22Rv1 (cell line): ENCODE data around the gene KRTAP20-2.

Source experiments
- H3K27ac ChIP-seq: fragments of 450-650 bp; 2 replicates; pipeline ENCODE4 v1.5.1; 2017
- ZFX ChIP-seq: fragments of 450-650 bp; IDR thresholded peaks from 2 replicates; pipeline ENCODE4 v1.6.1; 2017; ENCODE audit warnings: antibody characterized with exemption, borderline replicate concordance
- TF ChIP-seq, protein P1 (sequence below): fragments of 450-650 bp; IDR thresholded peaks from 2 replicates; pipeline ENCODE4 v1.5.1; 2017; ENCODE audit warnings: mild to moderate bottlenecking

The KRTAP20-2 gene

DNA sequence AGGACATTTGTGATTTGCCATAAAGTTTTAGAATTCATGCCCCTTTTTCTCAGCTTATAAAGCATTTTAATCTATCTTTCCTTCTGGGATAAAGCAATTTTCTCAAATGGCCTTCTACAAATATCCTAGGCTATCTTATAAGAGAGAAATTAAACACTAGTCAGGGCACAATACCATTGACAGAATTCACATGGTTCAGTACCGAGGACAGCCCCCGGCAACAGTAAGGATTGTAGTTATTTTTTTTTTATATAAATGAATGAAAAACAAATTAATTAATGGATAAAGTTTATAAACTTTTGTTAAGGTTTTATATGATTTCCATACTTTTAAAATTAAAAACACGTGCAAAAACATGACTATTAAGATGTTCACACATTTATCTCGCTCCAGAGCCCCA lies 6.9 kb upstream of the KRTAP20-2 start:
- TF ChIP-seq ZFX = no peak
- TF ChIP-seq, protein P1, sequence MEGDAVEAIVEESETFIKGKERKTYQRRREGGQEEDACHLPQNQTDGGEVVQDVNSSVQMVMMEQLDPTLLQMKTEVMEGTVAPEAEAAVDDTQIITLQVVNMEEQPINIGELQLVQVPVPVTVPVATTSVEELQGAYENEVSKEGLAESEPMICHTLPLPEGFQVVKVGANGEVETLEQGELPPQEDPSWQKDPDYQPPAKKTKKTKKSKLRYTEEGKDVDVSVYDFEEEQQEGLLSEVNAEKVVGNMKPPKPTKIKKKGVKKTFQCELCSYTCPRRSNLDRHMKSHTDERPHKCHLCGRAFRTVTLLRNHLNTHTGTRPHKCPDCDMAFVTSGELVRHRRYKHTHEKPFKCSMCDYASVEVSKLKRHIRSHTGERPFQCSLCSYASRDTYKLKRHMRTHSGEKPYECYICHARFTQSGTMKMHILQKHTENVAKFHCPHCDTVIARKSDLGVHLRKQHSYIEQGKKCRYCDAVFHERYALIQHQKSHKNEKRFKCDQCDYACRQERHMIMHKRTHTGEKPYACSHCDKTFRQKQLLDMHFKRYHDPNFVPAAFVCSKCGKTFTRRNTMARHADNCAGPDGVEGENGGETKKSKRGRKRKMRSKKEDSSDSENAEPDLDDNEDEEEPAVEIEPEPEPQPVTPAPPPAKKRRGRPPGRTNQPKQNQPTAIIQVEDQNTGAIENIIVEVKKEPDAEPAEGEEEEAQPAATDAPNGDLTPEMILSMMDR = no peak

DNA sequence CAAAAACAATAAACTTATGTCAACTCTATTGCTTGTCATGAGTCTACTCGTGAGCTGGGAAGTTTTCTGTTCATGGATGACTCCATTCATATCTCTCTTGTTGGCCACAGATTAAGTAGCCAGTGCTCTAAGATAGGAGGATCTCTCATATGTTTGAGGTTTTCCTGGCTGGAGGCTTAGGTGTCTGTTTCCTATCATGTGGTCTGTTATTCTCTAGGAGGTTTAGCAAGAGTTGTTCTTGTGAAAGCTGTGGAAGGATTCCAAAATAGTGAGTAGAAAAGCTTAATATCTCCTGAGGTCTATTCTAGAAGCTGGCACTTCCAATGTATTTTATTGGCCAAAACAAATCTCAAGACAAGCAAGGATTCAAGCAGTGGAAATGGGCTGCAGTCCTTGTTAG lies 5.8 kb upstream of the KRTAP20-2 start:
- TF ChIP-seq, protein P1 = no peak
- no peak for TF ChIP-seq ZFX
- no peak overlapping the region for H3K27ac ChIP-seq

More for the DNA sequence above, 6.9 kb upstream of the KRTAP20-2 start:
- H3K27ac ChIP-seq = no peak overlapping the region

DNA sequence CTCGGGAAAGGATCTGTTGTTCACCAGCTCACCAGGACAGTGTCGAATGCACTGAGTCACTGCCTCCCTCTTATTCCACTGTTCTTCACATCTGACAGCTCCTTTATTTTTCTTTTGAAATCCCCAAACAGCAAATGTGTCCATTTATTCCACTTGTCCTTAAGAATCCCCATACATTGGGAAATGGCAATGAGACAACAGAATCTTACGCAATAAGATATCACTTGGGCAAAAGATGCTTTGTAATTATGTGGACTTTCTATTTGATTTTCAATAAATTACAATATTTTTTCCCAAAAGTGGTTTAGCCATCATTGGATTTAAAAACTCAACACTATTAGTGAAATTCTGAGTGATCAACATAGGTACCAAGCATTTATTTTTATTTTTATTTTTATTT lies 3.7 kb downstream of the KRTAP20-2 start:
- no peak overlapping the region for H3K27ac ChIP-seq
- no peak for TF ChIP-seq ZFX

DNA sequence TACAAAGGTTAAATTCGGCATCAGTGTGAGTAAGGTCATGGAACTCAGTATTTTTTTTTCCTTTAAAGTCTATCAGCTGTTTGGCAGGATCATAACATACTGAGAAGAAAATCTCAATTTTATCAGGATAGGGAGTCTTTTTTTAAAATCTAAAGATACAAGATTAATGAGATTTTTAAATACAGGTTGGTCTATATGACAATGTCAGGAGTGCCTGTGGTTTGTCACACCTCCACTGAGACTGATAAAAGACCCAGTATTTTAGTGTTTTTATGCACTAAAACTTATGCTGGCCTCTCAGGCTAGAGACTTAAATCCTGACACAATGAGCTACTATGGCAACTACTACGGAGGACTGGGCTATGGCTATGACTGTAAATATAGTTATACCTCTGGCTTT lies 7.6 kb downstream of the KRTAP20-2 start, which contains the start of gene KRTAP20-3:
TSS of gene KRTAP20-3 (plus strand) at position 301 of the 400 bp plus-strand sequence.
- TF ChIP-seq ZFX = no peak
- TF ChIP-seq, protein P1 = no peak
- no peak within 1 kb of the TSS for H3K27ac ChIP-seq

DNA sequence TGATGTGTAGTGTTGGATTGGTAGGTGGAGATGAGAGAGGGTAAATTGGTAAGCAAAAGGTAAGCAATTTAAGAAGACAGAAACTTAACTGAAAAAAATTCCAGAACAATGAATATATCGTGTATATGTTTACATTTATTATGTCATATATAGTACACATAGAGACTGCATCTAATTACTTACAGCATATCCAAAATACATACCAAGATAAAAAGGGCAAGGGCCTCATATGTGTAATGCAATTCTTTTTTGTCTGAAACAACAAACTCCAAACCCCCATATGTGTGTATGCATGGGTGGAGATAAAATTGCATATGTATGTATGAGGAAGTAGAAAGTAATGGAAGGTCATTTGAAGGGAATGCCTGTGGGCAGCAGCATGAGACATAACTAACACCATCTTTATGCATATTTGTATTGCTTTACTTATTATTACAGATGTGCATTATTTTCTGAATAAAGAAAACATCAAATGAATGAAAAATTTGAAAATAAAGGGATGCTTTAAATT lies 12.0 kb downstream of the KRTAP20-2 start:
- TF ChIP-seq, protein P1 = no peak
- no peak for TF ChIP-seq ZFX
- no peak overlapping the region for H3K27ac ChIP-seq

DNA sequence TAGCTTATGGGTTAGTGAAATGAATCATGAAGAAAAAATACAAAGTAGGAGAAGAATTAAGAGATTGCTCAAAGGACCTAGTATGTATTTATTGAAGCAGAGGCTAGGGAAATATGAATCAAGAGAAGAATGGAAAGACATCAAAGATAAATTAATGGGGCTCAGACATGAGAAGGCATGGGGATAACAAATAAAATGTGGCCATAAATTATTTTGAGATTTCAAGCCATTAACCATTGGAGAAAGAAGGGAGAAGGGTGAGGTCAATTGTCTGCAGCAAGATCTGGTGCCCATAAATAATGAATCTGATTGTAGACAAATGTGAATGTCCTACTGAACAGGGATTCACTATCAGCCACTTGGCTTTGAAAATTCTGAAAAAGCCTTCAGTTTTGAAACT lies 17.9 kb downstream of the KRTAP20-2 start:
- TF ChIP-seq, protein P1 = no peak
- no peak for TF ChIP-seq ZFX
- H3K27ac ChIP-seq = no peak overlapping the region

DNA sequence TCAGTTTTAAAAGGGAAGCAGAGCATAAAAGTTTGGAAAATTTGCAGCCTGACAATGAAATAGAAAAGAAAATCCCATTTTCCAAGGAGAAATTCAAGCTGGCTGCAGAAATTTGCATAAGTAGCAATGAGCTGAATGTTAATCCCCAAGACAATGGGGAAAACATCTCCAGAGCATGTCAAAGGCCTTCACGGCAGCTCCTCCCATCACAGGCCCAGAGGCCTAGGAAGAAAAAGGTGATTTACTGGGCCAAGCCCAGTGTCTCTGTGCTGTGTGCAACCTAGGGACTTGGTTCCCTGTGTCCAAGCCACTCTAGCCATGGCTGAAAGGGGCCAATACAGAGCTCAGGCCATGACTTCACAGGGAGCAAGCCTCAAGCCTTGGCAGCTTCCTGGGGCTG lies 33.8 kb downstream of the KRTAP20-2 start:
- TF ChIP-seq, protein P1 = no peak
- TF ChIP-seq ZFX = no peak
- H3K27ac ChIP-seq = no peak overlapping the region
